HG03280 (cell line): ENCODE results near the gene DMD.
"Not testable (repeated sequence)": the region's sequence is repeated elsewhere in the genome, so short reads cannot be mapped to it uniquely, and the experiment has no call there.

ENCODE experiments used
- ATAC-seq: cut with Tn5 transposase; IDR thresholded peaks from one replicate; pipeline ENCODE4 v1.9.1; 2021; ENCODE audit warnings: mild to moderate bottlenecking, moderate library complexity; ENCODE audit not compliant: unreplicated experiment

The DMD gene

GRCh38 chrX:32644476-32645245, 566.7 kb downstream of the DMD start:
- no peak for ATAC-seq

DNA sequence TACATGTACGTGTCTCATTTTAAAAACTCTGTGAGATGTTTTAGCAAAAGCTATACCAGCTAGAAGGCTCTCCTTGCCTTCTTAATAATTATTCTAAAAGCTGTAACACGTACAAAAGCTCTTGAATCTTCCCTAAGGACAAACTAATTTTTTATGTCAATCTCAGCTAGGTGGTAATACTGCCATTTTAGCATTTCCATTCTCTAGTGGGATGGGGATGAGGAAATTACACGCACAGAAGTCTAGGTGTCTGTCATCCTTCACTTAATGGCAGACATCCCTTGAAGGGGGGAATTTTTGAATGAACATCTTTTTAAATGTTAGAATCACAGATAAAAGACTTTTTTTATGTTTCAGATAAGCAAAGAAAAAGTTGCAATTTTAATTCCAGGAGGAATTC, 569.1 kb downstream of the DMD start:
- ATAC-seq: no peak

- no peak for ATAC-seq
Measured at GRCh38 chrX:32618154-32618553, 593.2 kb downstream of the DMD start.

- ATAC-seq: no peak
Measured at GRCh38 chrX:32614707-32615106, 596.6 kb downstream of the DMD start.

DNA sequence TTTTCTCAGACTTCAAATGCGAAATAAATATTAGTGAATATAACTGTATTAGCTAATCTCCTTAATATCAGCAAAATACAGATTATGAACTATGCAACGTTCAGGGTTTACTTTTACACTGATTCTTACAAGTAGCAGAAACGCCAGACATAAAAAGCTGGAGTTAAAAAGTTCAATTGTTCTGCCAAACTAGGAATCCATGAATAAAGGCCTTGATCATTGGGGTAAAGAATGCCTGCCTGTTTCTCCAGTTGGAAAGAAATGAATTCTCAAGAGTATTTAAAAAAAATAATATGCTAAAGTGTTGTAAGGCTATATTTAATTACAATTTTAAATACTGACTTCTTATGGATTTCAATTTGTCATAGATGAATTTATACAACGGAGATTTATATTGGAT, 612.2 kb downstream of the DMD start:
- ATAC-seq: no peak

DNA sequence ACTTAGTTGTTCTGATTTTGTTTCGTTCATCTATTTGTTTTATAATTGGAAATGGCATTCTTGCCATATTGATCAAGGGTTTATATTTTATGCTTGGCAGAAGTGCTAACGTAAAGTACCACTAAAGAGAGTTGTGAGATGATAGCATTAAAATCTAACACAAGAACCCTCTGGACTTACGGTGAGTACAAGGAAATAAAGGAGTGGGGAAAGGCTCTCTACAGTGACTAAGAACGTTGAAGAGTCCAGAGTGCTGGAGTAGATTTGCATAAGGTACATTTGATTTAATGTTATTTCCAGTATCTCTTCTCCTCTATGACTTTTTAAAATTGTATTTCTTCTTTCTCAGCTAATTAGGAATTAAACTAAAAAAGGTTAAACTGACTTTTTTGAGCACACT, 612.6 kb downstream of the DMD start:
- no peak for ATAC-seq

- no peak for ATAC-seq
Measured at GRCh38 chrX:32597777-32598176, 613.6 kb downstream of the DMD start.

- no peak for ATAC-seq
Measured at GRCh38 chrX:32592786-32593185, 618.6 kb downstream of the DMD start.

DNA sequence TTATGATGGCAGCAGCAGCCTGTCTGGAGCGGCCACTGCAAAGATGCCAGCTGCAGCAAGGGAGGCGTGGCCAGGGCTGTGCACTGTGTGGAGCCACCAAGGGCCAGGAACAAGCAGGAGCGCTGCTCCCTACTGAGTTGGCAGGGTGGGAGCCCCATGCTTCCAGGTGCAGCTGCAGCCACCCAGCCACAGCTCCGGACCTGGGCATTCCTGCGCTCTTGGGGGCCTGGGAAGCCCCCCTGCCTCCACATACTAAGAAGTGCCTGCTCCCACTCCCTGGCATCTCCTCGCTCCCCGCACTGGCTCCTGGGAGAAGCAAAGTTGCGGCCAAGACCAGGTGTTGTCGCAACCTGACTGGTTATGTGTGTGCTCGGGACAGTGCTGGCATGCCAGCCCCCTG, 619.8 kb downstream of the DMD start:
- ATAC-seq: no peak

DNA sequence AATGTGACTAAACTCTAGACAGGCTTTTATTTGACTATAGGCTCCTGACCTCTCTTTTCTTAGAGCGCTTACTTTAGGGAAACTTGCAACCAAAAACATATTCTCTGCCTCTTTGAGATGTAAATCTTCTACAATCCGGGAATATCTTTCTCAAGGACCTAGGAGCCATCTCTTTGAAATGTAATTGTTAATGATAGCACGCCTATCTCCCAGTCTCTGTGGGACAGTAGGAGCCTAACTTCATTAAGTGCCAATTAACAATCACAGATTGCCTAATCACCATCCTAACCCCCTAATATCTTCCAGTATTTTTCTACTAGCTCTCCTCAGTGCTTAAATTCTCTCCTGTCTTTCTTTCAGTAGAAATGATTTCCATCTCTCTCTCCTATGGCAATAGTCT, 628.6 kb downstream of the DMD start:
- ATAC-seq: no peak

DNA sequence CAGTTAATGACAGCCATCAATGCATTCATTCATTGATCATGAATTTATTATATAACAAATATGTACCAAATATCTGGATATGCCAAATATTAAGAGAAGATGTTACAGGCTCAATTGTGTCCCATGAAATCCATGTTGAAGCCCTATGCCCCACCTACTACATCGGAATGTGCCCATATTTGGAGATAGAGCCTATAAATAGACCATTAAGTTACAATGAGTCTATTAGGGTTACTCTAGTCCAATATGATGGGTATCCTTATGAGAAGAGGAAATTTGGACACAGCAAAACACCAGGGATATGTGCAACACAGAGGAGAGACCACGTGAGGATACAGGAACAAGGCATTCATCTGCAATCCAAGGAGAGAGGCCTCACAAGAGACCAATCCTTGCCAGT, 634.5 kb downstream of the DMD start:
- no peak for ATAC-seq

- no peak for ATAC-seq
Measured at GRCh38 chrX:32572644-32573043, 638.7 kb downstream of the DMD start.

DNA sequence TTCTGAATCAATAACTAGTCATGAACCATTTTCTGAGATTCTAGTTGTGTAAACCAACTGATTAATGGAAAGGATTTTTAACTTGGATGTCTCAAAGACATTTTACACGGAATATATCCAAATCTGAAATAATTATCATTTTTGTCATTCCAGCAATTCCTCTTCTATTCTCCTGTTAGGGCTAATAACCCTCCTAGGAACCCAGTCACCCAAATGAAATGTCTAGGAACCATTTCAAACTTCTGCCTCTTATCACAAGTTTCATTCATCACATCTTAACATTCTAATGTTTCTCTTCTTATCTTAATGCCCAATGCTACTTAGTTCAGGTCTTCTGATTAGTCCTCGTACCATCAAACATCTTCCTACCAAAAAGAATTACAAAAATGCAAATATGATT, 639.8 kb downstream of the DMD start:
- ATAC-seq: no peak

DNA sequence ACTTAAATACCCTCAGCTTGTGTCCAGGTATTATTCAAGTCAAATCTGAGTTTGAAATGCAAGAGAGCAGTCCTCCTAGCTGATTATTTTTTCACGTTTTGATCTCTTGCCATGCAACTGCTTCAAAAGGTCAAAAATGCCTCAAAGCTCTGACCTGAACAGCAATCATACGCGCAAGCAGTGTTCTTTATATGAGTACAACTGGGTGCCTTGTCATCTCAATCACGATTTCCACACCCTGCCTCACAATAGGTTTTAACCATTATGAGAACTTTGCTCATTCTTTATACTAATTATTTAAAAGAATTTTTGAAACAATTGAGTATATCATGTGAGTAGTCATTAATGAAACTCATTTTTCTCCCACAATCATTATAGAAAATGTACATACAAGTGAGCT, 649.1 kb downstream of the DMD start:
- no peak for ATAC-seq

- no peak for ATAC-seq
Measured at GRCh38 chrX:32545101-32545500, 666.2 kb downstream of the DMD start.

DNA sequence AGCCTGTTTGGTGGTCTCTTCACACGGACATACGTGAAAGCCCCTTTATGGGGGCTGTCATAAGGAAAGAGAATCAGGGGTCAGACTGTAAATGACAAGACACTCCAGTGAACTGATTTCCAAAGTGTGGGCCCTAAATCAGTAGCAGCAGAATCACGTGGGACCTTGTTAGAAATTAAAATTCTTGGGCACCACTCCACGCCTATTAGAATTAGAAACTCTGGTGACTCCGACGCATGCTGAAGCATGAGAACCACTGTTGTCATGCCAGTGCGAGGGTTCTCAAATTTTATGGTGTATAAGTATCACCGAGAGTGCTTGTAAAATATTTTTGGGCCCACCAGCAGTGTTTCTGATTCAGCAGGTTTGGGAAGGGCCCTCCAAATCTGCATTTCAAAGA, 672.8 kb downstream of the DMD start:
- ATAC-seq: no peak

DNA sequence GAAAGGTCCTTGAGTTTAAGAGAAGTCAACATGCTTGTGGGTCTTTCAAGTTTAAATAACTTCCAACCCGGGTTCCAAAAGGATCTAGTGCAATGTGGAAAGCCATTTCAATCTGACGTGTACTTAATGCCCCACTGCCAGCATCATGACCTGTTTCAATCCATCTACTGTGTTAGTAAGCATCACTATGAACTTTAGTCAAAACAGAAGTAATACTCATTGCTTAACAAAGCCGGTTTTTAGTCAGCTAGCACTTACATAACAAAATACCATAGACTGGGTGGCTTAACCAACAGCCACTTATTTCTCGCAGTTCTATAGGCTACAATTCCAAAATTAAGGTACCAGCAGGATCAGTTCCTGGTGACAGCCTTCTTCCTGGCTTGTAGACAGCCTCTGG, 677.5 kb downstream of the DMD start:
- ATAC-seq: no peak

DNA sequence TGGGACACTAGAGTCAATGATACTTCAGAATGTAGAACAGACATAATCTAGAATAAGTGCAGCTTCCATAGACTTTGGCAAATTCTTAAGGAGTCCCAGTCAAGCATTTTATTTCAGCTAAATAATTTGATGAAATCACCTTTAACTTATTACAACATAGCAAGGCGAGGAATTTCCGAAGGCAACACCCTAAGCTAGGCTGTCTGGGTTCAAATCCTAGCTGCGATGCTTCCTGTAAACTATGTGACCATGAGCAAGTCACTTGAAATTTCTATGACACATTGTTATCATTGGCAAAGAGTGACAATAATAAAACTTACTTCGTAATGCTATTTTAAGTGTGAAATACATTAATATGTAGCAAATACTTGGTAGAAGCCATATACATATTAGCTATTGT, 679.1 kb downstream of the DMD start:
- no peak for ATAC-seq

DNA sequence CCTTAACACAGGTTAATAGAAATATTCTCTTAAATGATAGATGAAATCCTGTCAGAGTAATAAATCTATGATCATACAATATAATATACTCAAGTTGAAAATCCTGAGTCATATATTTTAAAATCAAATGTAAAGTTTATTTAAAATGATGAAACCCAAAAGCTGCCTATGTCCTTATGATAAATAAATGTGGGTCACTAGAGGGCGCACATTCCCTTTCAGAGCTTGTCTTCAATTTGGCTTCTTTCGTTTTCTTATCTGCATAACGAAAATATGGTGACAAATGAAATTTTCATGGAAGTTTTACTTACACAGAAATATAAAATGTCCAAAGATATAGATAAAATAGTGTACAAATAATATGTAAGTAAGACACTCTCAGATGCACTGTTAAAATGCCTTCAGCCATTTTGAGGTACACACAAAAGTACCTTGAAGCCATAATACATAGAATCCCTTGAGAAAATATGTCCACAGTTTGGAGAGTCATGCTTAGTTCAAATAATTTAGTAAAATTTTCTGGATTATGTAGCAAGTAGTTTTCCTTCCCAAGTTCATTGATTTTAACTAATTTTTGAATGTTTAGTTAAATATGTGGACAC, 680.4 kb downstream of the DMD start:
- ATAC-seq: no peak

- ATAC-seq: not testable (repeated sequence)
Measured at GRCh38 chrX:32528451-32528850, 682.9 kb downstream of the DMD start.

GRCh38 chrX:32525234-32525633, 686.1 kb downstream of the DMD start:
- ATAC-seq: no peak

DNA sequence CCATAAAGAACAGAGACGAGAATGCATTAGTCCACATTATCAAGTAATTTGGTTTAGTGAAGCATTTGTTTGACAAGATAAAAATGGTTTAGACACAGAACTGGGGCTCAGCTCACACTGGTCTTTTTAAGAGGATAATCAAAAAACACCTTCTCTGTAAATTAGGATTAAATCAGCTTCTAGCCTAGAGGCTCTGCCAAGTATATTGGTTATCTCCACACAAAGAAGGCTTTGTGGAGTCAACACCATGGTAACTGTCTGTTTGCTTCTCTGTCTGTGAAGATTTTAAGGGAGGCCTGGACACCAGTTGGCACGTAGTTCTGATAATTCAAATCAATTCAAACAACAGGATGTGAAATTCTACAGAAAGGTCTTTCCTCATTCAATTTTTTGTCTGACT, 687.0 kb downstream of the DMD start:
- no peak for ATAC-seq

DNA sequence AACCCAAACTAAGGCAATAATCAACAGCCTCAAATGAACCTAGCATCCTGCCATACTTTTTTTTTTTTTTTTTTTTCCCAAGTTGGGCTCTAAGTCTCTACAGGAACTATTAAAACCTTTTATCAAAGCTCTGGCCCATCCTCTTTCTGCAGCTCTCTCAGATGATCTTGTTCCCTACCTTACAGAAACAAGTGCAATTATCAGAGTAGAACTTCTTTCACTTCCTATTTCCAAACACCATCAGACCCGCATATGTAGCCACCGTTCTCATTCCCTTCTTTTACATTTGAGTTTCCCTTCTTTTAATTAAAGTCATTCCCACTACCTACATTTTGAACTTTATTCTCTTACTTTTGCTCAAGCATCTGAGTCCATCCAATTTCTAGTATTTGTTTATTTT, 690.6 kb downstream of the DMD start:
- ATAC-seq: no peak
